LHCN-M2 (cell line): Measurements from ENCODE around the gene SLC35F4. TPM values are rescaled to one million over a fixed set of nuclear protein-coding genes. Genes with fewer than 3 reads are reported as not detected.
"Not testable (repeated sequence)": the region's sequence is repeated elsewhere in the genome, so short reads cannot be mapped to it uniquely, and the experiment has no call there.

Source experiments
- DNase-seq: peaks from one replicate; pipeline ENCODE4 v3.0.0-alpha.2; 2012; ENCODE audit warnings: low read depth
- total RNA-seq: library from RNA; depleted of rRNA; stranded (reverse); fragments of >200 nt; gene quantifications from 2 replicates; pipeline ENCODE4 v1.2.3, GENCODE V29; 2014

Gene SLC35F4
- total RNA-seq, 1 experiment from 2014 or later = not detected

GRCh38 chr14:57809808-57810207, 56.1 kb downstream of the SLC35F4 start:
- DNase-seq = no peak

GRCh38 chr14:57797160-57797559, 68.7 kb downstream of the SLC35F4 start:
- no peak for DNase-seq

- DNase-seq = no peak
Measured at GRCh38 chr14:57796556-57796955, 69.3 kb downstream of the SLC35F4 start.

- DNase-seq = no peak
Measured at GRCh38 chr14:57785058-57785457, 80.8 kb downstream of the SLC35F4 start.

- DNase-seq = no peak
Measured at GRCh38 chr14:57771801-57772200, 94.1 kb downstream of the SLC35F4 start.

GRCh38 chr14:57769863-57770523, 95.9 kb downstream of the SLC35F4 start:
- no peak for DNase-seq

- DNase-seq = no peak
Measured at GRCh38 chr14:57761800-57762199, 104.1 kb downstream of the SLC35F4 start.

GRCh38 chr14:57760896-57761295, 105.0 kb downstream of the SLC35F4 start:
- DNase-seq = no peak

- no peak for DNase-seq
Measured at GRCh38 chr14:57755018-57755521, 110.8 kb downstream of the SLC35F4 start.

- DNase-seq = no peak
Measured at GRCh38 chr14:57754527-57754926, 111.4 kb downstream of the SLC35F4 start.

GRCh38 chr14:57753821-57754220, 112.1 kb downstream of the SLC35F4 start:
- DNase-seq = no peak

- DNase-seq = not testable (repeated sequence)
Measured at GRCh38 chr14:57752142-57752695, 113.7 kb downstream of the SLC35F4 start.

- no peak for DNase-seq
Measured at GRCh38 chr14:57751400-57751799, 114.5 kb downstream of the SLC35F4 start.

GRCh38 chr14:57749267-57749666, 116.6 kb downstream of the SLC35F4 start:
- DNase-seq = no peak

GRCh38 chr14:57748279-57748678, 117.6 kb downstream of the SLC35F4 start:
- DNase-seq = no peak

GRCh38 chr14:57747036-57747435, 118.9 kb downstream of the SLC35F4 start:
- no peak for DNase-seq

- no peak for DNase-seq
Measured at GRCh38 chr14:57746563-57746962, 119.3 kb downstream of the SLC35F4 start.

- no peak for DNase-seq
Measured at GRCh38 chr14:57739516-57739915, 126.4 kb downstream of the SLC35F4 start.

GRCh38 chr14:57737598-57737997, 128.3 kb downstream of the SLC35F4 start:
- DNase-seq = no peak

GRCh38 chr14:57736391-57736790, 129.5 kb downstream of the SLC35F4 start:
- no peak for DNase-seq

GRCh38 chr14:57735276-57735675, 130.6 kb downstream of the SLC35F4 start:
- no peak for DNase-seq

- no peak for DNase-seq
Measured at GRCh38 chr14:57732463-57733285, 133.2 kb downstream of the SLC35F4 start.
